DND-41 (cell line): ENCODE results near the gene UFD1.

Source experiments
- EZH2 ChIP-seq: IDR thresholded peaks from 3 replicates; pipeline ENCODE4 v1.6.1; 2012; ENCODE audit warnings: borderline replicate concordance, low read depth, mild to moderate bottlenecking, moderate library complexity, low read length, inconsistent platforms; ENCODE audit not compliant: severe bottlenecking
- TF ChIP-seq, protein P1 (sequence below): IDR thresholded peaks from 2 replicates; pipeline ENCODE4 v1.5.1; 2012; ENCODE audit warnings: borderline replicate concordance, low read length, moderate library complexity, mild to moderate bottlenecking; ENCODE audit not compliant: poor library complexity, severe bottlenecking; ENCODE audit errors: extremely low read depth

DNA sequence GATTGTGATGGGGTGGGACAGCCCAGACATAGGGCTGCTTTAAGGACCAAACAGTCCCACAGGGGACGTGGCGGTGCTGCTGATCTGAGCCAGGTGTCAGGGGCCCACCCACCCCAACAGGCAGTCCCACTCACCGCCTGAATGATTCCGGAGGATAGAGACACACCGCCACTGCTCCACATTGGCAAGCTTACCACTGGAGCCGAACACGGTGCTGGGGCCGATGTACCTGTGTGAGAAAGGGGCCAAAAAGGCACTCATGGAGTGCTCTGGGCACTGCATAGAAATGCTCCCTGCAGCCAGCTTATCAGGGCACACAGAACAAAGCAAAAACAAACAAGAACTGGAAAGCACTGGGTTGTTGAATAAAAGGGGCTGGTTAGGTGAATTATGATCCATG, 73.3 kb downstream of the UFD1 start:
- TF ChIP-seq, protein P1, sequence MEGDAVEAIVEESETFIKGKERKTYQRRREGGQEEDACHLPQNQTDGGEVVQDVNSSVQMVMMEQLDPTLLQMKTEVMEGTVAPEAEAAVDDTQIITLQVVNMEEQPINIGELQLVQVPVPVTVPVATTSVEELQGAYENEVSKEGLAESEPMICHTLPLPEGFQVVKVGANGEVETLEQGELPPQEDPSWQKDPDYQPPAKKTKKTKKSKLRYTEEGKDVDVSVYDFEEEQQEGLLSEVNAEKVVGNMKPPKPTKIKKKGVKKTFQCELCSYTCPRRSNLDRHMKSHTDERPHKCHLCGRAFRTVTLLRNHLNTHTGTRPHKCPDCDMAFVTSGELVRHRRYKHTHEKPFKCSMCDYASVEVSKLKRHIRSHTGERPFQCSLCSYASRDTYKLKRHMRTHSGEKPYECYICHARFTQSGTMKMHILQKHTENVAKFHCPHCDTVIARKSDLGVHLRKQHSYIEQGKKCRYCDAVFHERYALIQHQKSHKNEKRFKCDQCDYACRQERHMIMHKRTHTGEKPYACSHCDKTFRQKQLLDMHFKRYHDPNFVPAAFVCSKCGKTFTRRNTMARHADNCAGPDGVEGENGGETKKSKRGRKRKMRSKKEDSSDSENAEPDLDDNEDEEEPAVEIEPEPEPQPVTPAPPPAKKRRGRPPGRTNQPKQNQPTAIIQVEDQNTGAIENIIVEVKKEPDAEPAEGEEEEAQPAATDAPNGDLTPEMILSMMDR = no peak
- TF ChIP-seq EZH2 = no peak
